SK-N-SH (cell line): ENCODE measurements around the gene CCN6.

Source experiments
- EP300 ChIP-seq, 2 experiments: IDR thresholded peaks; 2 replicates each; pipeline versions ENCODE4 v1.4.0 to v1.6.1; 2012; ENCODE audit warnings: borderline replicate concordance in 1 of 2, low read depth in 1 of 2, low read length in 1 of 2
- TF ChIP-seq, protein P1 (sequence below): fragments of 200-600 bp; sonication (generic); IDR thresholded peaks from 2 replicates; pipeline ENCODE4 v1.6.1; 2017; ENCODE audit warnings: antibody characterized with exemption, mild to moderate bottlenecking, moderate library complexity

DNA sequence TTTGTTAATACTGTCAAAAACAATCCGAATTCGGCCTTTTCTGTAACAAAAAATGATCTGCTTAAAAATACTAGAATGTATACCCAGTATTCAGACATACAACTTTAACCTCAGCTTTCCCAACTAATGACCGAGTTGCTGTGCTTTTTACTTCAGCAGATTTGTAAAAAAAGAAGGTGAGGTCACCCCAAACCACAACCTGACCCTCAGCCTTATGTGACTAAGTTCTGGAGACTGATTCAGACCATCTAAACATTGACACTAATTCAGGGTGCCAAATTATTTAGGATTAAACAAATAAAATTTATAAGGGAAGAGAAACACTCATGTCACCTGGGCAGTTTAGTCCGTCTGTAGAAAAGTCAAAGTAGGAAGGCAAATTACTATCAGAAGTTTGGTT lies 7.7 kb downstream of the CCN6 start:
- no peak for TF ChIP-seq EP300 (IDR thresholded peaks at IDR 0.05; ENCODE audit: borderline replicate concordance in 1 of 2, low read depth in 1 of 2, low read length in 1 of 2)
- TF ChIP-seq, protein P1, sequence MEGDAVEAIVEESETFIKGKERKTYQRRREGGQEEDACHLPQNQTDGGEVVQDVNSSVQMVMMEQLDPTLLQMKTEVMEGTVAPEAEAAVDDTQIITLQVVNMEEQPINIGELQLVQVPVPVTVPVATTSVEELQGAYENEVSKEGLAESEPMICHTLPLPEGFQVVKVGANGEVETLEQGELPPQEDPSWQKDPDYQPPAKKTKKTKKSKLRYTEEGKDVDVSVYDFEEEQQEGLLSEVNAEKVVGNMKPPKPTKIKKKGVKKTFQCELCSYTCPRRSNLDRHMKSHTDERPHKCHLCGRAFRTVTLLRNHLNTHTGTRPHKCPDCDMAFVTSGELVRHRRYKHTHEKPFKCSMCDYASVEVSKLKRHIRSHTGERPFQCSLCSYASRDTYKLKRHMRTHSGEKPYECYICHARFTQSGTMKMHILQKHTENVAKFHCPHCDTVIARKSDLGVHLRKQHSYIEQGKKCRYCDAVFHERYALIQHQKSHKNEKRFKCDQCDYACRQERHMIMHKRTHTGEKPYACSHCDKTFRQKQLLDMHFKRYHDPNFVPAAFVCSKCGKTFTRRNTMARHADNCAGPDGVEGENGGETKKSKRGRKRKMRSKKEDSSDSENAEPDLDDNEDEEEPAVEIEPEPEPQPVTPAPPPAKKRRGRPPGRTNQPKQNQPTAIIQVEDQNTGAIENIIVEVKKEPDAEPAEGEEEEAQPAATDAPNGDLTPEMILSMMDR = no peak
